CD4-positive, alpha-beta T cell treated with Interleukin-1 beta for 1 hour (primary cell): ENCODE data around the gene VEGFA.
A peak's percentile ranks its signal among the peaks of the same experiment; 100 is the strongest.

Experiments
- DNase-seq, 2 donors: peaks; one replicate each; pipeline ENCODE4 v3.0.0-alpha.2; 2020 to 2022

The VEGFA gene

GRCh38 chr6:43773980-43774775 is 4.2 kb downstream of the VEGFA start:
- no peak for DNase-seq

- DNase-seq, result peak; percentile 62 to 65
Measured at GRCh38 chr6:43774776-43775534, 4.9 kb downstream of the VEGFA start.

- no peak for DNase-seq
Measured at GRCh38 chr6:43775535-43775885, 5.5 kb downstream of the VEGFA start.

- DNase-seq, result no peak
Measured at GRCh38 chr6:43776115-43776798, 6.2 kb downstream of the VEGFA start.

GRCh38 chr6:43776799-43777776 is 7.1 kb downstream of the VEGFA start:
- DNase-seq, result no peak

GRCh38 chr6:43778131-43778855 is 8.3 kb downstream of the VEGFA start:
- no peak for DNase-seq

GRCh38 chr6:43778976-43779851 is 9.2 kb downstream of the VEGFA start:
- DNase-seq, result no peak

- DNase-seq, result no peak
Measured at GRCh38 chr6:43779852-43780236, 9.8 kb downstream of the VEGFA start.

- no peak for DNase-seq
Measured at GRCh38 chr6:43780293-43780692, 10.3 kb downstream of the VEGFA start.

GRCh38 chr6:43780941-43781928 is 11.2 kb downstream of the VEGFA start:
- DNase-seq, result no peak

GRCh38 chr6:43781941-43782704 is 12.1 kb downstream of the VEGFA start:
- no peak for DNase-seq

- DNase-seq, result no peak
Measured at GRCh38 chr6:43782764-43783513, 12.9 kb downstream of the VEGFA start.

GRCh38 chr6:43784049-43784855 is 14.2 kb downstream of the VEGFA start:
- no peak for DNase-seq

- no peak for DNase-seq
Measured at GRCh38 chr6:43785220-43785752, 15.3 kb downstream of the VEGFA start.

GRCh38 chr6:43785904-43786303 is 15.9 kb downstream of the VEGFA start:
- DNase-seq, result no peak

GRCh38 chr6:43786664-43787329 is 16.8 kb downstream of the VEGFA start:
- no peak for DNase-seq
